Smooth muscle cell (in vitro differentiated cells): ENCODE results near the gene COPRS. TPM values are rescaled to one million over a fixed set of nuclear protein-coding genes. Genes with fewer than 3 reads are reported as not detected.

Experiments
- DNase-seq: peaks from one replicate; lab custom pipeline; 2025; ENCODE audit not compliant: unreplicated experiment; lab: John Stamatoyannopoulos, UW
- H2AFZ ChIP-seq: fragments of 200-600 bp; sonication (generic); 2 replicates; pipeline ENCODE4 v1.6.0; 2016; ENCODE audit warnings: antibody characterized with exemption, low read depth, mild to moderate bottlenecking
- H3F3A ChIP-seq: fragments of 200-600 bp; sonication (generic); 2 replicates; pipeline ENCODE4 v1.6.0; 2017; ENCODE audit warnings: antibody characterized with exemption, low read depth
- H3K27ac ChIP-seq: fragments of 200-600 bp; sonication (generic); 2 replicates; pipeline ENCODE4 v1.5.1; 2016; ENCODE audit warnings: low read depth, mild to moderate bottlenecking
- H3K27me3 ChIP-seq: fragments of 200-600 bp; sonication (generic); 2 replicates; pipeline ENCODE4 v1.6.1; 2016; ENCODE audit warnings: low read depth, mild to moderate bottlenecking
- H3K36me3 ChIP-seq: fragments of 200-600 bp; sonication (generic); 2 replicates; pipeline ENCODE4 v1.5.1; 2016; ENCODE audit warnings: low read depth
- H3K4me1 ChIP-seq: fragments of 200-600 bp; sonication (generic); 2 replicates; pipeline ENCODE4 v1.5.1; 2016; ENCODE audit warnings: low read depth
- H3K4me2 ChIP-seq: fragments of 200-600 bp; sonication (generic); 2 replicates; pipeline ENCODE4 v1.6.0; 2016; ENCODE audit warnings: mild to moderate bottlenecking
- H3K4me3 ChIP-seq: fragments of 200-600 bp; sonication (generic); 2 replicates; pipeline ENCODE4 v1.5.1; 2016; ENCODE audit warnings: mild to moderate bottlenecking
- H3K79me2 ChIP-seq: fragments of 200-600 bp; sonication (generic); 2 replicates; pipeline ENCODE4 v1.6.0; 2016; ENCODE audit warnings: low read depth, mild to moderate bottlenecking
- H3K9ac ChIP-seq: fragments of 200-600 bp; sonication (generic); 2 replicates; pipeline ENCODE4 v1.6.0; 2016; ENCODE audit warnings: low read depth
- H3K9me3 ChIP-seq: fragments of 200-600 bp; sonication (generic); replicated peaks from 2 replicates; pipeline ENCODE4 v1.5.1; 2016; ENCODE audit warnings: low read depth
- H4K20me1 ChIP-seq: fragments of 200-600 bp; sonication (generic); 2 replicates; pipeline ENCODE4 v1.6.0; 2016; ENCODE audit warnings: low read depth
- WGBS: methylation state at CpG from one replicate; pipeline ENCODE4 v1.1.7; 2016; ENCODE audit warnings: low lambda C conversion rate; 5-methylcytosine and 5-hydroxymethylcytosine counted together
- polyA plus RNA-seq: library from polyadenylated mRNA; unstranded; fragments of >200 nt; fragmentation: Nextera tagmentation; extraction: Ambion mirVana; gene quantifications from 2 replicates; pipeline ENCODE4 v1.2.1, GENCODE V29; 2016
- total RNA-seq: library from RNA; depleted of rRNA; stranded (reverse); fragments of >200 nt; gene quantifications from 2 replicates; pipeline ENCODE4 v1.2.3, GENCODE V29; 2014
- TF ChIP-seq, protein P1 (sequence below): fragments of 200-600 bp; sonication (generic); IDR thresholded peaks from 2 replicates; pipeline ENCODE4 v1.5.1; 2017; ENCODE audit warnings: borderline replicate concordance, mild to moderate bottlenecking, antibody characterized with exemption; ENCODE audit not compliant: insufficient read depth, poor library complexity, severe bottlenecking

Gene COPRS
- total and polyA plus RNA-seq, 2 experiments from 2014 or later, result 55.7 to 78.9 TPM

DNA sequence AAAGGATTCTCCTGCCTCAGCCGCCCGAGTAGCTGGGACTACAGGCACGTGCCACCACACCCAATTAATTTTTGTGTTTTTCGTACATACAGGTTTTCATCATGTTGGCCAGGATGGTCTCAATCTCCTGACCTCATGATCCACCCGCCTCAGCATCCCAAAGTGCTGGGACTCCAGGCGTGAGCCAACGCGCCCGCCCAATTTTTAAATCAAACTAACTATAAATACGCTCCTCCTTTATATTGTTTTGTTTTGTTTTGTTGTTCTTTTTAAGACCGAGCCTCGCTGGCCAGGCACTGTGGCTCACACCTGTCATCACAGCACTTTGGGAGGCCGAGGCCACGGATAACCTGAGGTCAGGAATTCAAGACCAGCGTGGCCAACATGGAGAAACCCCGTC lies 44.4 kb upstream of the COPRS start:
- peaks cover 9% of the 10 kb centered on the region for H3K4me1 ChIP-seq
- H3K4me3 ChIP-seq, result no peak overlapping the region
- H3K27me3 ChIP-seq, result no peaks in the 10 kb centered on the region
- DNase-seq, result no peak
- H4K20me1 ChIP-seq, result peaks cover 9% of the 10 kb centered on the region
- no peaks in the 10 kb centered on the region for H3K36me3 ChIP-seq
- peaks cover 27% of the 10 kb centered on the region for H3K79me2 ChIP-seq
- TF ChIP-seq, protein P1, sequence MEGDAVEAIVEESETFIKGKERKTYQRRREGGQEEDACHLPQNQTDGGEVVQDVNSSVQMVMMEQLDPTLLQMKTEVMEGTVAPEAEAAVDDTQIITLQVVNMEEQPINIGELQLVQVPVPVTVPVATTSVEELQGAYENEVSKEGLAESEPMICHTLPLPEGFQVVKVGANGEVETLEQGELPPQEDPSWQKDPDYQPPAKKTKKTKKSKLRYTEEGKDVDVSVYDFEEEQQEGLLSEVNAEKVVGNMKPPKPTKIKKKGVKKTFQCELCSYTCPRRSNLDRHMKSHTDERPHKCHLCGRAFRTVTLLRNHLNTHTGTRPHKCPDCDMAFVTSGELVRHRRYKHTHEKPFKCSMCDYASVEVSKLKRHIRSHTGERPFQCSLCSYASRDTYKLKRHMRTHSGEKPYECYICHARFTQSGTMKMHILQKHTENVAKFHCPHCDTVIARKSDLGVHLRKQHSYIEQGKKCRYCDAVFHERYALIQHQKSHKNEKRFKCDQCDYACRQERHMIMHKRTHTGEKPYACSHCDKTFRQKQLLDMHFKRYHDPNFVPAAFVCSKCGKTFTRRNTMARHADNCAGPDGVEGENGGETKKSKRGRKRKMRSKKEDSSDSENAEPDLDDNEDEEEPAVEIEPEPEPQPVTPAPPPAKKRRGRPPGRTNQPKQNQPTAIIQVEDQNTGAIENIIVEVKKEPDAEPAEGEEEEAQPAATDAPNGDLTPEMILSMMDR, result no peak
- no peaks in the 10 kb centered on the region for H3K9me3 ChIP-seq
- H3K27ac ChIP-seq, result no peak overlapping the region
- H2AFZ ChIP-seq, result no peak overlapping the region
- WGBS, result 96% methylated on average over 16 of the region's 16 CpGs
- H3F3A ChIP-seq, result no peaks in the 10 kb centered on the region
- no peak overlapping the region for H3K4me2 ChIP-seq
- no peak overlapping the region for H3K9ac ChIP-seq

DNA sequence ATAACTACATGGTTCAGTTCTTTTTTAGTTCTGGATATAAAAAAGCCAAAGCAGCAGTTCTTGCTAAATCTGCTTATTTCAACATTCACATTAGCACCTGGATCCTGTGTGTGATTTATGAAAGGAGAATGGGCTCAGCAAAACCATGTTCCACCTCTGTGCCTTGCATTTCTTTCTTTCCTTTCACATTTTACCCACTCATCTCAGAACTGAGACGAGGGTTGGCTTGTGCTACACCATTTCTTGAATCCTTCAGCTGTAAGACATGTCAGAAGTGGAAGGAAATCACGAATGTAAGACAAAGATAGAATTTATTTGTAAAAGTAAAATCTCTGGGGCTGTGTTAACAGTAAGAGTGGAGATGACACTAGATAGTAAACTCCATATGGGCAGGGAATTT lies 43.6 kb upstream of the COPRS start:
- DNase-seq, result no peak
- peaks cover 9% of the 10 kb centered on the region for H3K4me1 ChIP-seq
- no peaks in the 10 kb centered on the region for H3K36me3 ChIP-seq
- H3K4me2 ChIP-seq, result no peak overlapping the region
- H3K27ac ChIP-seq, result no peak overlapping the region
- no peaks in the 10 kb centered on the region for H3K27me3 ChIP-seq
- TF ChIP-seq, protein P1, result no peak
- H3K79me2 ChIP-seq, result peaks cover 34% of the 10 kb centered on the region
- peaks cover 9% of the 10 kb centered on the region for H4K20me1 ChIP-seq
- no peaks in the 10 kb centered on the region for H3F3A ChIP-seq
- H2AFZ ChIP-seq, result peak overlapping the region; percentile 69
- no peaks in the 10 kb centered on the region for H3K9me3 ChIP-seq
- H3K9ac ChIP-seq, result no peak overlapping the region
- H3K4me3 ChIP-seq, result no peak overlapping the region
- WGBS, result 86% methylated on average over 2 of the region's 2 CpGs

DNA sequence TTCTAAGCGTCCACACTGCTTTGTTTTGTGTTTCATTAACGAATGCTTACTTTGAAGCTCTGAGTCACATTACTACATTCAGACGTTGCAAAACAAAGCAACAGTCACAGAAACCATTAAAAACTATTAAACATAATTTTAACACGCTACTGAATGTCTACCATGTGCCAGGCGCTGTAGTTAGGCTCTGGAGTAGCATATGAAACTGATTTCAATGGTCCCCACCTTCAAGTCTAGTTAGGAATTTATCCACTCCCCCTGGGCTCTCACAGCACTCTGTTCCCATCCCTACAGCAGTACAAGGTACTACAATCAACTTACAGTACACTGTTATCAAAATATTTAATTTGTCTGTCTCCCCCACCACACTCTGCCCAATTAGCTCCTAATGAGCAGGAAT lies 41.8 kb upstream of the COPRS start:
- Histone ChIP-seq H3F3A (no peaks in the 10 kb centered on the region), H3K27ac (peak overlapping the region; percentile 68), H3K4me1 (peaks cover 9% of the 10 kb centered on the region), H3K9me3 (no peaks in the 10 kb centered on the region), H3K36me3 (no peaks in the 10 kb centered on the region), H4K20me1 (peaks cover 13% of the 10 kb centered on the region), H3K9ac (peak overlapping the region; percentile 69), H3K79me2 (peaks cover 35% of the 10 kb centered on the region), H3K4me3 (peak overlapping the region; percentile 83), H3K4me2 (peak overlapping the region; percentile 93), H3K27me3 (no peaks in the 10 kb centered on the region), H2AFZ (peak overlapping the region; percentile 85)
- 10% methylated on average over 5 of the region's 5 CpGs for WGBS
- TF ChIP-seq, protein P1, result no peak
- DNase-seq, result no peak

DNA sequence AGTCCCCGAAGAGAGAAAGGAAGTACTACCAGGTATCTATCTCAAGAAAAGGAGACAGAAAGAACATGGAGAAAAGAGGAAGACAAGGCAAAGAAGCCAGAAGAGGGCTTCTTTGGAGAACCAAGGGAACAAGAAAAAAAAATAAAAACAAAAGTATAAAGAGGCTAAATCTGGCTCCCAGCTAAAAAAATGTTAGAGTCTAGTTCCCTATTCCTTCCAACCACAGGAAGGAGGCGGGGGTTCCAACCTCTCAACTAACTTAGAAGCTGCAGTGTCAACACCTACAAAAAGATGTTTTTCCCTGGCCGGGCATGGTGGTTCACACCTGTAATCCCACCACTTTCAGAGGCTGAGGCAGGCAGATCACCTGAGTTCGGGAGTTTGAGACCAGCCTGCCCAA lies 29.1 kb upstream of the COPRS start:
- no peaks in the 10 kb centered on the region for H3K79me2 ChIP-seq
- no peaks in the 10 kb centered on the region for H3F3A ChIP-seq
- H3K4me2 ChIP-seq, result no peak overlapping the region
- no peak overlapping the region for H3K9ac ChIP-seq
- 96% methylated on average over 4 of the region's 4 CpGs for WGBS
- H3K27me3 ChIP-seq, result no peaks in the 10 kb centered on the region
- H3K4me1 ChIP-seq, result no peaks in the 10 kb centered on the region
- no peak overlapping the region for H3K27ac ChIP-seq
- H3K36me3 ChIP-seq, result peaks cover 30% of the 10 kb centered on the region
- peaks cover 7% of the 10 kb centered on the region for H4K20me1 ChIP-seq
- no peaks in the 10 kb centered on the region for H3K9me3 ChIP-seq
- H3K4me3 ChIP-seq, result no peak overlapping the region
- no peak for DNase-seq
- H2AFZ ChIP-seq, result no peak overlapping the region
- TF ChIP-seq, protein P1, result no peak
